Cardiac muscle cell (in vitro differentiated cells and primary cell): ENCODE measurements around the gene ZNF615. TPM values are rescaled to one million over a fixed set of nuclear protein-coding genes. Genes with fewer than 3 reads are reported as not detected.
A peak's percentile ranks its signal among the peaks of the same experiment; 100 is the strongest.
"Not testable (repeated sequence)": the region's sequence is repeated elsewhere in the genome, so short reads cannot be mapped to it uniquely, and the experiment has no call there.

Source experiments
- DNase-seq, 2 donors: peaks; one replicate each; pipeline versions ENCODE4 v3.0.0 to v3.0.0-alpha.2; 2010 to 2017; ENCODE audit warnings: low read depth in 1 of 2, low spot score in 1 of 2
- H3K27ac ChIP-seq: fragments of 200-600 bp; sonication (generic); 2 replicates; pipeline ENCODE4 v1.5.1; 2016
- H3K27me3 ChIP-seq: fragments of 200-600 bp; sonication (generic); 2 replicates; pipeline ENCODE4 v1.6.0; 2016; ENCODE audit warnings: control low read depth
- H3K36me3 ChIP-seq: fragments of 200-600 bp; sonication (generic); 2 replicates; pipeline ENCODE4 v1.5.1; 2016; ENCODE audit warnings: control low read depth
- H3K4me1 ChIP-seq: fragments of 200-600 bp; sonication (generic); 2 replicates; pipeline ENCODE4 v1.8.1; 2017; ENCODE audit warnings: low read depth, mild to moderate bottlenecking, mixed run types
- H3K4me3 ChIP-seq: fragments of 200-600 bp; sonication (generic); 2 replicates; pipeline ENCODE4 v1.5.1; 2016; ENCODE audit warnings: mild to moderate bottlenecking
- H3K9me3 ChIP-seq: fragments of 200-600 bp; sonication (generic); 2 replicates; pipeline ENCODE4 v1.5.1; 2017; ENCODE audit warnings: low read depth, mild to moderate bottlenecking, control low read depth
- polyA plus RNA-seq: library from polyadenylated mRNA; unstranded; fragments of >200 nt; fragmentation: Nextera tagmentation; extraction: Ambion mirVana; gene quantifications from 2 replicates; pipeline ENCODE4 v1.2.1, GENCODE V29; 2016
- total RNA-seq: library from RNA; depleted of rRNA; stranded (reverse); fragments of >200 nt; gene quantifications from 2 replicates; pipeline ENCODE4 v1.2.3, GENCODE V29; 2016
- TF ChIP-seq, protein P1 (sequence below): IDR thresholded peaks from 2 replicates; pipeline ENCODE4 v1.5.1; 2012; ENCODE audit warnings: low read depth, mild to moderate bottlenecking, low read length

The ZNF615 gene
- total RNA-seq, result 7.9 and 11.7 TPM in 2 replicates
- polyA plus RNA-seq, result 5.8 and 9.4 TPM in 2 replicates

GRCh38 chr19:52007806-52008557, at the start of gene ZNF615:
TSS of gene ZNF615 (minus strand) at chr19:52008211. CDS start at chr19:52003711, 4,500 bp downstream.
- no peaks in the 10 kb centered on the region for H3K4me1 ChIP-seq
- peak; percentile 91 for DNase-seq
- H3K27me3 ChIP-seq, result no peaks in the 10 kb centered on the region
- TF ChIP-seq, protein P1, sequence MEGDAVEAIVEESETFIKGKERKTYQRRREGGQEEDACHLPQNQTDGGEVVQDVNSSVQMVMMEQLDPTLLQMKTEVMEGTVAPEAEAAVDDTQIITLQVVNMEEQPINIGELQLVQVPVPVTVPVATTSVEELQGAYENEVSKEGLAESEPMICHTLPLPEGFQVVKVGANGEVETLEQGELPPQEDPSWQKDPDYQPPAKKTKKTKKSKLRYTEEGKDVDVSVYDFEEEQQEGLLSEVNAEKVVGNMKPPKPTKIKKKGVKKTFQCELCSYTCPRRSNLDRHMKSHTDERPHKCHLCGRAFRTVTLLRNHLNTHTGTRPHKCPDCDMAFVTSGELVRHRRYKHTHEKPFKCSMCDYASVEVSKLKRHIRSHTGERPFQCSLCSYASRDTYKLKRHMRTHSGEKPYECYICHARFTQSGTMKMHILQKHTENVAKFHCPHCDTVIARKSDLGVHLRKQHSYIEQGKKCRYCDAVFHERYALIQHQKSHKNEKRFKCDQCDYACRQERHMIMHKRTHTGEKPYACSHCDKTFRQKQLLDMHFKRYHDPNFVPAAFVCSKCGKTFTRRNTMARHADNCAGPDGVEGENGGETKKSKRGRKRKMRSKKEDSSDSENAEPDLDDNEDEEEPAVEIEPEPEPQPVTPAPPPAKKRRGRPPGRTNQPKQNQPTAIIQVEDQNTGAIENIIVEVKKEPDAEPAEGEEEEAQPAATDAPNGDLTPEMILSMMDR, result no peak
- no peaks in the 10 kb centered on the region for H3K36me3 ChIP-seq
- no peaks in the 10 kb centered on the region for H3K9me3 ChIP-seq
- peak within 1 kb of the TSS; percentile 67 for H3K27ac ChIP-seq
- peak within 1 kb of the TSS; percentile 75 for H3K4me3 ChIP-seq

GRCh38 chr19:52056480-52056879, 48.5 kb upstream of the ZNF615 start:
- not testable (repeated sequence) for H3K4me1 ChIP-seq, H3K9me3 ChIP-seq, H3K4me3 ChIP-seq, H3K27ac ChIP-seq, H3K27me3 ChIP-seq, H3K36me3 ChIP-seq, DNase-seq

GRCh38 chr19:52051736-52052135, 43.7 kb upstream of the ZNF615 start:
- H3K9me3 ChIP-seq, H3K4me1 ChIP-seq, H3K4me3 ChIP-seq, H3K36me3 ChIP-seq, DNase-seq, H3K27me3 ChIP-seq, H3K27ac ChIP-seq: not testable (repeated sequence)

DNA sequence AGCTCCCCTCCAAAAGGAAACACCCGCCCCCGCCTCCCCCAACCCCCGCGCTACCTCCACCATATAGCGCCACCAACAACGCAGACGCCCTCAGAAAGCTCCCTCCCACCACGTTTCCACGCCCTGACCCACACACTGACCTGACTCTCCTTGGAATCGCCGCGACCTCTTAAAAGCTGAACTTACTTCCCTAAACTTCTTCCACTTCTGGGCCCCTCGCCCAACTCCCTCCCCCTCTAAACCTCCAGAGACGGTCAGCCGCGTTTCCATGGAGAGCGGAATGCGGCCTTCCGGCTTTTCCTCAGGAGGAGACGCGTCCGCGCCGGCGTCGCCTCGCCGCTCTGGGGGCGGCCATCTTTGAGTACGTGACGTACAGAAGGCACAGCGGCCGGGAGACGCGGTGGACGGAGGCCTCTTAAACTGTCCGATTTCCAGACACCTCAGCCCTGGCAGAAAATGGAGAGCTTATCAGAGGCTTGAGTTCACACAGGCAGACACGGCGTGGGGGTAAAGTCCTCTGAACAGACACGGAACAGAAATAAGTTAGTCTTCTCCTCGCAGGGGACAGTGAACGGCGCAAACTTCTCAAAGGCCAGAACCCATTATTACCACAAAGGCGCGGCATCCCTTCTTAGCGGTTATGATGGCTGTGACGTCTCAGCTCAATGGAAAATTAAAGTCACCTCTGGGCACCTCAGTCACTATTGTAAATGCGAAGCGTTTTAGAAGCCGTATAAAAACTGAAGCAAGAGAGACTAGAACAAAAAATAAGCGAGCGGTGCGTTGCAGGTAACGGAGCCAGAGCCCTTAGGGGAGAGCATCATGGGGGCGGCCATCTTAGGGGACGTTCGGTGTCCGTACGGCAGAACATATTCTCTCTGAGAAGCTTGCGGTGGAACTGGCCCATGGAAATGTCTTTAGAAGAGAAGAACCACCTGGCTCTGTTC, 40.8 kb upstream of the ZNF615 start, which contains the start of gene ZNF432:
ZNF432 (minus strand) TSS at position 284 of the 947 bp plus-strand sequence. CDS start 1,970 bp downstream, outside the sequence.
- Histone ChIP-seq H3K9me3 (no peaks in the 10 kb centered on the region), H3K27ac (peak within 1 kb of the TSS; percentile 99), H3K36me3 (peaks cover 19% of the 10 kb centered on the region), H3K4me3 (peak within 1 kb of the TSS; percentile 54), H3K4me1 (peaks cover 7% of the 10 kb centered on the region), H3K27me3 (no peaks in the 10 kb centered on the region)
- TF ChIP-seq, protein P1, result no peak
- peak; percentile 96 to 98 for DNase-seq

DNA sequence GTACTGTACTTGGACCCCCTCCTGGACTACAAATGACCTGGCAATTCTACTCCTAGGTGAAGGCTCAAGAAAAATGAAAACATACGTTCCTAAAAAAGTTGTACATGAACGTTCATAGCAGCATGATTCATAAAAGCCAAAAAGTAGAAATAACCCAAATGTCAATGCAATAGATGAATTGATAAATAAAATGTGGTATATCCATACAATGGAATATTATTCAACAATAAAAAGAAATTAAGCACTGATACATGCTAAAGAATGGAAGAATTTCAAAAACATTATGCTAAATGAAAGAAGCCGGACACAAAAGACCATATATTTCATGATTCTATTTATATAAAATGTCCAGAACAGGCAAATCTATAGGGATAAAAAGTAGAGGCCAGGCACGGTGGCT, 31.2 kb upstream of the ZNF615 start:
- Histone ChIP-seq H3K4me3 (no peak overlapping the region), H3K36me3 (peaks cover 77% of the 10 kb centered on the region), H3K27ac (no peak overlapping the region), H3K27me3 (no peaks in the 10 kb centered on the region), H3K4me1 (no peaks in the 10 kb centered on the region), H3K9me3 (no peaks in the 10 kb centered on the region)
- DNase-seq, result no peak
- TF ChIP-seq, protein P1, result no peak

DNA sequence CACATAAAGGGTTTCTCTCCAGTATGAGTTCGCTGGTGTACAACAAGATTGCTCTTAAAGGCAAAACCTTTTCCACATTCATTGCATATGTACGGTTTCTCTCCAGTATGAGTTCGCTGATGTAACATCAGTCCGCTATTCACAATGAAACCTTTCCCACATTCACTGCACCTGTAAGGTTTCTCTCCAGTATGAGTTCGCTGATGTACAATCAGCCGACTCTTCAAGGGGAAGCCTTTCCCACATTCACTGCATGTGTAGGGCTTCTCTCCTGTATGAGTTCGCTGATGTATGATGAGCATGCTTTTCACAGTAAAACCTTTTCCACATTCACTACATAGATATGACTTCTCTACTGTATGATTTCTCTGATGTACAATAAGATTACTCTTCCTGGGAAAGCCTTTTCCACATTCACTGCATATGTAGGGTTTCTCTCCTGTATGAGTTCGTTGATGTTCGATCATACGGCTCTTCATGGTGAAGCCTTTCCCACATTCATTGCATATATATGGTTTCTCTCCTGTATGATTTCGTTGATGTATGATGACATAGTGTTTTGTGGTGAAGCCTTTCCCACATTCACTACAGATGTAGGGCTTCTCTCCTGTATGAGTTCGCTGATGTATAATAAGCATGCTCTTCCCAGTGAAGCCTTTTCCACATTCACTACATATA, 26.2 kb upstream of the ZNF615 start:
- Histone ChIP-seq H3K27me3 (no peaks in the 10 kb centered on the region), H3K4me1 (no peaks in the 10 kb centered on the region), H3K4me3 (no peak overlapping the region), H3K9me3 (peaks cover 9% of the 10 kb centered on the region), H3K27ac (no peak overlapping the region), H3K36me3 (peaks cover 61% of the 10 kb centered on the region)
- TF ChIP-seq, protein P1, result no peak
- peak in 1 of 2 donors; percentile 3 for DNase-seq
